AG04450 (cell line): ENCODE data around the gene FGF22. TPM values are rescaled to one million over a fixed set of nuclear protein-coding genes. Genes with fewer than 3 reads are reported as not detected.

Source experiments
- CTCF ChIA-PET: fragments of 300-600, 350-600 bp; formaldehyde crosslinking; extraction: SDS; loops from one replicate; lab custom pipeline; 2022; ENCODE audit warnings: antibody characterized with exemption, inconsistent platforms; lab: Charles Lee
- POLR2A ChIA-PET: fragments of 350-600 bp; formaldehyde crosslinking; extraction: SDS; loops from one replicate; lab custom pipeline; 2021; ENCODE audit warnings: antibody characterized with exemption, inconsistent platforms; lab: Yijun Ruan, JAX
- DNase-seq: peaks from one replicate; pipeline ENCODE4 v3.0.0-alpha.2; 2011; ENCODE audit warnings: low read depth, low spot score
- H3K27ac ChIP-seq: one replicate; pipeline ENCODE4 v1.5.1; 2012; ENCODE audit warnings: low read depth, low read length, control low read depth
- H3K27me3 ChIP-seq: one replicate; pipeline ENCODE4 v1.6.0; 2012; ENCODE audit warnings: low read length; ENCODE audit not compliant: control insufficient read depth, insufficient read depth
- H3K4me3 ChIP-seq: 2 replicates; pipeline ENCODE4 v1.5.1; 2011; ENCODE audit warnings: mild to moderate bottlenecking, low read depth, low read length, control low read depth
- H3K9me3 ChIP-seq: 2 replicates; pipeline ENCODE4 v1.5.1; 2012; ENCODE audit warnings: low read length; ENCODE audit not compliant: control insufficient read depth, insufficient read depth
- CTCF ChIP-seq: IDR thresholded peaks from 2 replicates; pipeline ENCODE4 v1.5.1; 2011; ENCODE audit warnings: low read depth, low read length, control low read depth, inconsistent platforms
- polyA plus RNA-seq: library from polyadenylated mRNA; depleted of rRNA; stranded (reverse); fragments of >200 nt; gene quantifications from 2 replicates; pipeline ENCODE4 v1.2.3, GENCODE V29; 2011

FGF22 gene
- polyA plus RNA-seq, 1 experiment, result not detected

- DNase-seq, result no peak
- Histone ChIP-seq H3K27me3 (no peaks in the 10 kb centered on the region), H3K27ac (peak overlapping the region; percentile 84), H3K9me3 (peaks cover 4% of the 10 kb centered on the region; the same call in 1 of the 2 replicates), H3K4me3 (no peak overlapping the region; the same call in 1 of the 2 replicates)
- CTCF ChIA-PET, result interaction anchor here (0.6 kb wide), 1 partner anchor 27 kb away, joined by 4 read pairs; the partner anchor contains the start of gene PALM
- POLR2A ChIA-PET, result interaction anchor here (1.0 kb wide), 1 partner anchor 47 kb away, joined by 4 read pairs; no protein-coding TSS in a partner anchor
- TF ChIP-seq CTCF, result no peak
Measured at GRCh38 chr19:681029-682019, 41.6 kb downstream of the FGF22 start.

GRCh38 chr19:682678-683320, 43.1 kb downstream of the FGF22 start:
- Histone ChIP-seq H3K27me3 (no peaks in the 10 kb centered on the region), H3K9me3 (peaks cover 4% of the 10 kb centered on the region; the same call in 1 of the 2 replicates), H3K4me3 (no peak overlapping the region), H3K27ac (no peak overlapping the region)
- ChIA-PET CTCF (no interaction called here), POLR2A (interaction anchor here (0.8 kb wide), 1 partner anchor 34 kb away, joined by 5 read pairs; no protein-coding TSS in a partner anchor)
- no peak for DNase-seq
- no peak for TF ChIP-seq CTCF

GRCh38 chr19:685454-685931, 45.8 kb downstream of the FGF22 start:
- Histone ChIP-seq H3K9me3 (peaks cover 12% of the 10 kb centered on the region; the same call in 1 of the 2 replicates), H3K4me3 (no peak overlapping the region), H3K27me3 (no peaks in the 10 kb centered on the region), H3K27ac (no peak overlapping the region)
- DNase-seq, result no peak
- ChIA-PET CTCF (no interaction called here), POLR2A (no interaction called here)
- no peak for TF ChIP-seq CTCF

- Histone ChIP-seq H3K9me3 (peaks cover 12% of the 10 kb centered on the region; the same call in 1 of the 2 replicates), H3K27ac (no peak overlapping the region), H3K4me3 (no peak overlapping the region), H3K27me3 (no peaks in the 10 kb centered on the region)
- CTCF ChIA-PET, result no interaction called here
- no peak for TF ChIP-seq CTCF
- no peak for DNase-seq
- POLR2A ChIA-PET, result no interaction called here
Measured at GRCh38 chr19:686589-687297, 47.1 kb downstream of the FGF22 start.
